Glutamatergic neuron (in vitro differentiated cells): ENCODE measurements around the gene CLPTM1L. TPM values are rescaled to one million over a fixed set of nuclear protein-coding genes. Genes with fewer than 3 reads are reported as not detected.

Experiments used
- DNase-seq: peaks from one replicate; pipeline ENCODE4 v3.0.0; 2022
- H3K27ac Mint-ChIP-seq: one replicate; pipeline ENCODE4 v1.8.0; 2020; ENCODE audit warnings: mild to moderate bottlenecking, mixed read lengths, inconsistent platforms; ENCODE audit not compliant: unreplicated experiment
- H3K27me3 Mint-ChIP-seq: one replicate; pipeline ENCODE4 v1.8.0; 2020; ENCODE audit warnings: mild to moderate bottlenecking, moderate library complexity, mixed read lengths, inconsistent platforms; ENCODE audit not compliant: unreplicated experiment
- H3K36me3 Mint-ChIP-seq: one replicate; pipeline ENCODE4 v1.8.0; 2020; ENCODE audit warnings: mild to moderate bottlenecking, mixed read lengths, inconsistent platforms; ENCODE audit not compliant: unreplicated experiment
- H3K4me1 Mint-ChIP-seq: one replicate; pipeline ENCODE4 v1.8.0; 2020; ENCODE audit warnings: mild to moderate bottlenecking, low read depth, mixed read lengths, inconsistent platforms; ENCODE audit not compliant: unreplicated experiment
- H3K4me3 Mint-ChIP-seq: one replicate; pipeline ENCODE4 v1.8.0; 2020; ENCODE audit warnings: mild to moderate bottlenecking, mixed read lengths, inconsistent platforms; ENCODE audit not compliant: unreplicated experiment
- H3K9me3 Mint-ChIP-seq: one replicate; pipeline ENCODE4 v1.8.0; 2020; ENCODE audit warnings: mild to moderate bottlenecking, moderate library complexity, mixed read lengths, inconsistent platforms; ENCODE audit not compliant: unreplicated experiment
- total RNA-seq: library from RNA; stranded (reverse); fragmentation: NEBNext Ultra II Directional; extraction: Animal tissue kit (Norgen Biotek cat#: 25700); gene quantifications from one replicate; pipeline ENCODE4 v1.2.1, GENCODE V29; 2021; ENCODE audit not compliant: unreplicated experiment
- TF ChIP-seq, protein P1 (sequence below): fragments of 200-600 bp; sonication (generic); IDR thresholded peaks from one replicate; pipeline ENCODE4 v1.5.0; 2021; ENCODE audit not compliant: partially characterized antibody, unreplicated experiment

The CLPTM1L gene
- total RNA-seq, 1 donor from 2014 or later, result 95.2 TPM

GRCh38 chr5:1294206-1294834 is 50.6 kb downstream of the CLPTM1L start:
- Mint-ChIP-seq H3K36me3 (no peaks in the 10 kb centered on the region), H3K9me3 (peaks cover 18% of the 10 kb centered on the region), H3K4me3 (no peak overlapping the region), H3K27me3 (peaks cover 16% of the 10 kb centered on the region), H3K27ac (no peak overlapping the region), H3K4me1 (peaks cover 22% of the 10 kb centered on the region)
- no peak for DNase-seq
- TF ChIP-seq, protein P1, sequence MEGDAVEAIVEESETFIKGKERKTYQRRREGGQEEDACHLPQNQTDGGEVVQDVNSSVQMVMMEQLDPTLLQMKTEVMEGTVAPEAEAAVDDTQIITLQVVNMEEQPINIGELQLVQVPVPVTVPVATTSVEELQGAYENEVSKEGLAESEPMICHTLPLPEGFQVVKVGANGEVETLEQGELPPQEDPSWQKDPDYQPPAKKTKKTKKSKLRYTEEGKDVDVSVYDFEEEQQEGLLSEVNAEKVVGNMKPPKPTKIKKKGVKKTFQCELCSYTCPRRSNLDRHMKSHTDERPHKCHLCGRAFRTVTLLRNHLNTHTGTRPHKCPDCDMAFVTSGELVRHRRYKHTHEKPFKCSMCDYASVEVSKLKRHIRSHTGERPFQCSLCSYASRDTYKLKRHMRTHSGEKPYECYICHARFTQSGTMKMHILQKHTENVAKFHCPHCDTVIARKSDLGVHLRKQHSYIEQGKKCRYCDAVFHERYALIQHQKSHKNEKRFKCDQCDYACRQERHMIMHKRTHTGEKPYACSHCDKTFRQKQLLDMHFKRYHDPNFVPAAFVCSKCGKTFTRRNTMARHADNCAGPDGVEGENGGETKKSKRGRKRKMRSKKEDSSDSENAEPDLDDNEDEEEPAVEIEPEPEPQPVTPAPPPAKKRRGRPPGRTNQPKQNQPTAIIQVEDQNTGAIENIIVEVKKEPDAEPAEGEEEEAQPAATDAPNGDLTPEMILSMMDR, result no peak

- Mint-ChIP-seq H3K27ac (no peak overlapping the region), H3K4me3 (no peak overlapping the region), H3K27me3 (peaks cover 16% of the 10 kb centered on the region), H3K4me1 (peaks cover 20% of the 10 kb centered on the region), H3K36me3 (no peaks in the 10 kb centered on the region), H3K9me3 (peaks cover 18% of the 10 kb centered on the region)
- TF ChIP-seq, protein P1, result no peak
- DNase-seq, result no peak
Observed at GRCh38 chr5:1293416-1294205, 51.3 kb downstream of the CLPTM1L start.

- Mint-ChIP-seq H3K4me1 (peaks cover 19% of the 10 kb centered on the region), H3K36me3 (peaks cover 6% of the 10 kb centered on the region), H3K9me3 (peaks cover 23% of the 10 kb centered on the region), H3K27ac (no peak overlapping the region), H3K27me3 (peaks cover 15% of the 10 kb centered on the region), H3K4me3 (no peak overlapping the region)
- TF ChIP-seq, protein P1, result no peak
- no peak for DNase-seq
Observed at GRCh38 chr5:1292846-1293415, 52.0 kb downstream of the CLPTM1L start.

DNA sequence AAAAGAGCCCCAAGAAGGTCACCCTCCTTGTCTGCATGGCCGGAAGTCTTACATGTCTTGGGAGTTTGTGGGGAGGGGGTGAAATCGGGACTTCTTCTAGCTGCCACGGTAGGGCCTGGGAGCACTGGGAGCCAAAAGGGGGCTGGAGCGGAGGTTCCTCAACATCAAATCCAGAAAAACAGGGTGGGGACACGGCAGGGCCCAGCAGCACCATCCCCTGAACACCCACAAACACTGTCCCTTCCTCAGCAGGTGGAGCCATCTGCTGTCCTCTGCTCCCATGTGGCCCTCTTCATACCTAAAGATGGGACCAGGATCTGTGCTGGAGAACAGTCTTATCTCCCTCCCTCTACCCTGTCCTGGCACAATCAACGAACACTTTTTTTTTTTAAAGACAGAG is 52.8 kb downstream of the CLPTM1L start:
- Mint-ChIP-seq H3K27me3 (peaks cover 11% of the 10 kb centered on the region), H3K9me3 (peaks cover 18% of the 10 kb centered on the region), H3K27ac (no peak overlapping the region), H3K4me3 (no peak overlapping the region), H3K4me1 (peaks cover 15% of the 10 kb centered on the region), H3K36me3 (peaks cover 6% of the 10 kb centered on the region)
- TF ChIP-seq, protein P1, result no peak
- no peak for DNase-seq
